Stimulated activated CD8-positive, alpha-beta memory T cell treated with anti-CD3 and anti-CD28 coated beads, Interleukin-2, amount 100 ng/mL, for 1 hour (primary cell): ENCODE measurements around the gene ADAMTS2.
"Not testable (repeated sequence)": the region's sequence is repeated elsewhere in the genome, so short reads cannot be mapped to it uniquely, and the experiment has no call there.

Experiments used
- DNase-seq, 2 donors: peaks; one replicate each; pipeline ENCODE4 v3.0.0-alpha.2; 2020; ENCODE audit warnings: low read depth in 2 of 2

Gene ADAMTS2

GRCh38 chr5:179325296-179326031 lies 19.8 kb downstream of the ADAMTS2 start:
- no peak for DNase-seq

GRCh38 chr5:179324760-179325295 lies 20.4 kb downstream of the ADAMTS2 start:
- DNase-seq, result no peak

- not testable (repeated sequence) for DNase-seq
Measured at GRCh38 chr5:179324316-179324715, 20.9 kb downstream of the ADAMTS2 start.

GRCh38 chr5:179323026-179323870 lies 22.0 kb downstream of the ADAMTS2 start:
- DNase-seq, result no peak

GRCh38 chr5:179322071-179323025 lies 22.9 kb downstream of the ADAMTS2 start:
- no peak for DNase-seq

GRCh38 chr5:179321206-179321987 lies 23.9 kb downstream of the ADAMTS2 start:
- no peak for DNase-seq

- DNase-seq, result no peak
Measured at GRCh38 chr5:179319741-179320281, 25.4 kb downstream of the ADAMTS2 start.

- DNase-seq, result no peak
Measured at GRCh38 chr5:179319123-179319522, 26.1 kb downstream of the ADAMTS2 start.

- DNase-seq, result no peak
Measured at GRCh38 chr5:179318221-179318955, 26.9 kb downstream of the ADAMTS2 start.

GRCh38 chr5:179317411-179318220 lies 27.6 kb downstream of the ADAMTS2 start:
- no peak for DNase-seq

GRCh38 chr5:179316982-179317381 lies 28.3 kb downstream of the ADAMTS2 start:
- no peak for DNase-seq

GRCh38 chr5:179316111-179316551 lies 29.1 kb downstream of the ADAMTS2 start:
- no peak for DNase-seq

- no peak for DNase-seq
Measured at GRCh38 chr5:179315356-179315890, 29.8 kb downstream of the ADAMTS2 start.

- no peak for DNase-seq
Measured at GRCh38 chr5:179314606-179315355, 30.5 kb downstream of the ADAMTS2 start.

GRCh38 chr5:179313849-179314521 lies 31.3 kb downstream of the ADAMTS2 start:
- DNase-seq, result no peak

- no peak for DNase-seq
Measured at GRCh38 chr5:179312557-179313235, 32.6 kb downstream of the ADAMTS2 start.

GRCh38 chr5:179311581-179311980 lies 33.7 kb downstream of the ADAMTS2 start:
- no peak for DNase-seq
